IPS-15b (cell line): ENCODE measurements around the gene ARHGEF28.

Experiments used
- H3K27me3 ChIP-seq: one replicate; pipeline ENCODE4 v1.6.1; 2013; ENCODE audit warnings: low read length; ENCODE audit not compliant: control insufficient read depth, insufficient read depth
- H3K36me3 ChIP-seq: one replicate; pipeline ENCODE4 v1.6.1; 2013; ENCODE audit warnings: low read length; ENCODE audit not compliant: control insufficient read depth, insufficient read depth
- H3K4me1 ChIP-seq: one replicate; pipeline ENCODE4 v1.6.1; 2013; ENCODE audit warnings: mild to moderate bottlenecking, low read length; ENCODE audit not compliant: control insufficient read depth, insufficient read depth
- H3K4me3 ChIP-seq: one replicate; pipeline ENCODE4 v1.5.1; 2013; ENCODE audit warnings: low read depth, low read length
- H3K9ac ChIP-seq: one replicate; pipeline ENCODE4 v1.6.1; 2013; ENCODE audit warnings: low read depth, mild to moderate bottlenecking, low read length
- H3K9me3 ChIP-seq: one replicate; pipeline ENCODE4 v1.6.1; 2013; ENCODE audit warnings: mild to moderate bottlenecking, low read length; ENCODE audit not compliant: control insufficient read depth, insufficient read depth

ARHGEF28 gene

DNA sequence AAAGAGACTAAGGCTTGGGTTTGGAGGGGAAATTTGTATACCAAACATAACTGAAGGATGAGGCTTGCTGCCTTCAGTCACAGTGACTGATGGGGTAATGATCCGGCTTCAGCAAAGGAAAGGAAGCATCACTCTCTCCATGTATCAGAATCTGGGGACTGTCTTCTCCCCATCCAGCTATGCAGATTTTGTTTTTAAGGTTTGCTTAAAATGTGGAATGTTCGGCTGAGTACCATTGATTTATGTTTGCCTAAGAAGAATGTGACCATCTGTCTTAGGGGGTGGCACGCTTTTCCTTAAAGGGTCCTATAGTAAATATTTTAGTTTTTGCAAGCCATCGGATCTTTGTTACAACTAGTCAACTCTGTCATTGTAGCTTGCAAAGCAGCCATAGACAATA lies 291.9 kb downstream of the ARHGEF28 start:
- no peaks in the 10 kb centered on the region for H3K4me1 ChIP-seq
- H3K27me3 ChIP-seq = no peaks in the 10 kb centered on the region
- H3K36me3 ChIP-seq = no peaks in the 10 kb centered on the region
- no peak overlapping the region for H3K4me3 ChIP-seq
- H3K9ac ChIP-seq = no peak overlapping the region
- no peaks in the 10 kb centered on the region for H3K9me3 ChIP-seq

DNA sequence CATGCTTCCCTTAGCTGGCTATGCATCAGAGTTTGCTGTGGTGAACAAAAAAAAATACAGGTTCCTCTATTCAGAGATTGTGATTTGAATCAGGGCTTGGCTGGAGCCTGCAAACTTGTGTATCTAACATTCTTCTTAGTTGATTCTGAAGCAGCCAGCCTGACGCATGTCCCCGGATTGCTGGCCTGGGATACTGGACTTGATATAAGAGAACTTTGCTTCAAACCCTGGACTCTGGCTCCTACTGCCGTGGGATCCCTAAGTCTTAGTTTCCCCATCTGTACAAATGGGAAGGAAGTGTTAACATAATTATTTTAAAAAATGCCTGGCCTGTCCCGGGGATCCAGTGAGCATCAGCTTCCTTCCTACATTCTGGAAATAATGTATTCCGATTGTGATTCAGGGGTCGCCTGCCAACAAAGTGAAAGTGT lies 292.8 kb downstream of the ARHGEF28 start:
- H3K9ac ChIP-seq = no peak overlapping the region
- no peaks in the 10 kb centered on the region for H3K36me3 ChIP-seq
- no peaks in the 10 kb centered on the region for H3K4me1 ChIP-seq
- H3K9me3 ChIP-seq = no peaks in the 10 kb centered on the region
- no peaks in the 10 kb centered on the region for H3K27me3 ChIP-seq
- no peak overlapping the region for H3K4me3 ChIP-seq

DNA sequence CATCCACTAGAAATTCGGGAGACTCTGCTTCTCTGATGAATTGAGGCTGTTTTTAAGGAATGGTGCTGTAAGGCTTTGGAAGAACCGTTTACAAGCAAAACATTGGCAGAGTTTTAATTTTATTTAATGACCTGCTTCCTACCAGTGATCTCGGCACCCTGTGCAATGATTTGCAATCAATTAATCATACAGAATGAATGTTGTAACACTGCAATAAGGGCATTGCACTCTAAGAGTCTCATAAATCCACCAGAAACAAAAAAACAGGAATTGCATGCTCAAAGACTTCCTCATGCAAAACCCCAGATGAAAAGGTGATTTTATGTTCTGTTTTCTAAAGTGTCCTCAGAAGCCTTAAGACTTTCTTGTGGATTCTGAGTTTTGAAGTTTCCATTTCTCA lies 295.7 kb downstream of the ARHGEF28 start:
- Histone ChIP-seq H3K9ac (no peak overlapping the region), H3K36me3 (no peaks in the 10 kb centered on the region), H3K4me1 (no peaks in the 10 kb centered on the region)

DNA sequence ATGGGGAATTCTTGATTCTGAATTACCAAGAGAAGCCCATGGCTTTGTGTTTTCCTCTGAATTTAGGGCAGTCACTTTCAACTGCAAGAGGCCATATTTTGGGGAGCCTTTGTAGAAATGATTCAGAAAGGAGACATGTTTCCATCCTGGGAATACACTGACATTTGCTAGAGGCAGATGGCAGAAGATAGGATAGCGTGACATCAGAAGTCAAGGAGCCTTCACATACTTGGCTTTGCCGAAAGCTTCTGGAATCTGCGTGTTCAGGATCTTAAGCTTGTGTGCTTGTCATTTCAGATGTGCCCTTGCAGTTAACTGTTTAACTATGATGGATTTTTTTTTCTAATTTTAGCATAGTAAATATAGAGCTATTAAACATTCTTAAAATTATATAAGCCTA lies 296.2 kb downstream of the ARHGEF28 start:
- Histone ChIP-seq H3K4me1 (no peaks in the 10 kb centered on the region), H3K9ac (no peak overlapping the region), H3K27me3 (no peaks in the 10 kb centered on the region), H3K9me3 (no peaks in the 10 kb centered on the region), H3K36me3 (no peaks in the 10 kb centered on the region), H3K4me3 (no peak overlapping the region)

More for the DNA sequence above, 295.7 kb downstream of the ARHGEF28 start:
- Histone ChIP-seq H3K27me3 (no peaks in the 10 kb centered on the region), H3K4me3 (no peak overlapping the region), H3K9me3 (no peaks in the 10 kb centered on the region)

DNA sequence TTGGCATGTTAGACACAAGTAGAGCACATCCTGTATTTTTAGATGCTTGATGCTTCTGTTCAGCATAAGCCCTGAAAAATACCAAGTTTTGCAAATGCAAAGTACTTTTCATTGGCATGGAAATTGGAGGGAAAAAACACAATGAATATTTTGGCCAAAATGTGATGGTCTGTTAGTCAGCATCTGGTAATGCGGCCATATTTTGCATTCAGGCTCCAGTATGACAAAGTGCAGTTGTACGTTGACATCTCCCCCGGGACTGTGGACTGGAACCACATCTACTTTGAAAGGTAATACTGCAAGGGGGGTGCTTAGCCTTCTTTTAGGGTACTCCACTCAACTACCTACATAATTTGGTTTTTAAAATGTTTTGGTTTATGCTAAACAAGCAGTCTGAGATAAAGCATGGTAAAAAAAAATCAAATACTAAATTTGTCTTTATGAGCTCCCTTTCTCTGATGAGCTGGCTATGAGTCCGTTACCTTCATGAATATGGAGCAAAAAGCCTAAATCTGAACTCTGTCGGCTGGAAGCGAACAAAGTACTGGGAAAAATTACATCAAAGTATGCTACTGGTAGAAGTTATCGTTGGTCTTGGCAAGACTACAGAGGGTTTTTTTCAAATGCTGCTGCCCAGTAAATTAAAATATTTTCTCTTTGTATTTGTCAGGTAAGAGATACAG lies 297.0 kb downstream of the ARHGEF28 start:
- H3K9ac ChIP-seq = no peak overlapping the region
- no peaks in the 10 kb centered on the region for H3K4me1 ChIP-seq
- H3K27me3 ChIP-seq = no peaks in the 10 kb centered on the region
- H3K36me3 ChIP-seq = no peaks in the 10 kb centered on the region
- H3K4me3 ChIP-seq = no peak overlapping the region
- H3K9me3 ChIP-seq = no peaks in the 10 kb centered on the region

DNA sequence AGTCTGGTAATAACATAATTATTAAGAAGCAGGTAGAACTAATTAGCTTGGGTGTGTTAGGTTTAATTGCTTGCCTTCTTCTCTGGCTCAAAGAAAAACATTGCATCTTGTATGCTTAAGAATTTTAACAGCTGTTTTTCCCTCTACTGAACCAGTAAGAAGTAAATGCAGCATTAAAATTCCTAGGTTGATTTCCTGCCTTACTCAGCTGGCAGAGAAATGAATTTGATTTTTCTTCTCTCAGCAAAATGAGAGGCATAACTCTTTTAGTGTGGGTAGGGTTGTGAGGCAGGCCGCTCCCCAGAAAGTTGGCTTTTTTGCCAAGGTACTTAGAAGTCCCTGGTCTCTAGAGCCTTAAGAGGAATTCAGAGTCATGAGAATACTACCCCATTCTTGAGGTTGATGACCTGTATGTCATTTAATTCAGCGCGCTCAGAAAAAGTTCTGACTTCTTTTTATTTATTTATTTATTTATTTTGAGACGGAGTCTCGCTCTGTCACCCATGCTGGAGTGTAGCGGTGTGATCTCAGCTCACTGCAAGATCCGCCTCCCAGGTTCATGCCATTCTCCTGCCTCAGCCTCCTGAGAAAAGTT lies 302.6 kb downstream of the ARHGEF28 start:
- Histone ChIP-seq H3K9ac (no peak overlapping the region), H3K9me3 (no peaks in the 10 kb centered on the region), H3K27me3 (no peaks in the 10 kb centered on the region), H3K4me3 (no peak overlapping the region), H3K36me3 (no peaks in the 10 kb centered on the region), H3K4me1 (no peaks in the 10 kb centered on the region)

DNA sequence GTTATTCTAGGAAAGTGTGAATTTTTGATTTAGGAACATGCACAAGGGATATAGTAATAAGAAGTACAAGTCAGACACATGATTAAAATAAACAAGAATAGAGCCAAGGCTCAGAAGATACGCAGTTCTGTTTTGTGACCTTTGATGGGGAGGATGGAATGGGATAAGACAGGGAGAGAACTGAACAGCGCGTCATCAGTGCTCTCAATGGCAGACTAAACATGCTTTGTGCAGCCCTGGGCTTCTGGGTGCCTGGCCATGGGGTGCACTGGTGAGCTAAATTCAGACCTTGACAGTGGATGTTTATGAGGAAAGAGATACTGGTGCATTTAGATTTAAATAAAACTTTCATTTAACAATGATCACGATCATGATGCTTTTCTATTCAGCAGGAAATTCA lies 309.7 kb downstream of the ARHGEF28 start:
- Histone ChIP-seq H3K9ac (no peak overlapping the region), H3K4me1 (no peaks in the 10 kb centered on the region), H3K27me3 (no peaks in the 10 kb centered on the region), H3K9me3 (no peaks in the 10 kb centered on the region), H3K4me3 (no peak overlapping the region), H3K36me3 (no peaks in the 10 kb centered on the region)

DNA sequence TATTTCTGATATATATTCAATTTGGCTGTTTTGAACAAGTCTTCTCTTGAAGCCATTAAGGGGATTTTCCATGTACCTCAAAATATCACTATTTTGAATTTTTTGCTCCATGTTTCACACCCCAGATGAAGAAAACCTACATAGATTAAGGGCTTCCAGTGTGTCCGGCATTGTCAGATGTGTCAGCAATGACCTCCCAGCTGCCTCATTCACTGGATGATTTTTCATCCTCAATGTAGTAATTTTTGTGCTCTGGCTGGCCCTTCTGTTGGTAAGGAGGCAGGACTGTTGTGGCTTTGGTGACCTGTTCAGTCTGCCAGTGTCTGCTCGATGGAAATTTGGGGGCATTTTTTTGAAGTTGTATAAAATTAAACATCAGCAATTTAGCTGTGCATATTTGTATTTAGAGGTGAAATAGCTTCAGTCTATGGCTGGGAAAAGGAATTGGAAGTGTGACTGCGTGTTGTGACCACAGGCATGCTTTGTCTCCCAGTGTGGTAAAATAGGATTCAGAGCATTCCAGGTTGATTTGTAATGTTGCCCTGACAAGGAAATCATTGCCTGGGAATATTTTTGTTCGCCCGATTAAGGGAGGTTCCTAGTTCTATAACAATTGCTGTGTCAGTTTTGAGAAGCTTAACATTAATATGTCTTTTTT lies 312.4 kb downstream of the ARHGEF28 start:
- Histone ChIP-seq H3K9ac (no peak overlapping the region), H3K27me3 (no peaks in the 10 kb centered on the region), H3K9me3 (no peaks in the 10 kb centered on the region), H3K36me3 (no peaks in the 10 kb centered on the region), H3K4me1 (no peaks in the 10 kb centered on the region), H3K4me3 (no peak overlapping the region)

DNA sequence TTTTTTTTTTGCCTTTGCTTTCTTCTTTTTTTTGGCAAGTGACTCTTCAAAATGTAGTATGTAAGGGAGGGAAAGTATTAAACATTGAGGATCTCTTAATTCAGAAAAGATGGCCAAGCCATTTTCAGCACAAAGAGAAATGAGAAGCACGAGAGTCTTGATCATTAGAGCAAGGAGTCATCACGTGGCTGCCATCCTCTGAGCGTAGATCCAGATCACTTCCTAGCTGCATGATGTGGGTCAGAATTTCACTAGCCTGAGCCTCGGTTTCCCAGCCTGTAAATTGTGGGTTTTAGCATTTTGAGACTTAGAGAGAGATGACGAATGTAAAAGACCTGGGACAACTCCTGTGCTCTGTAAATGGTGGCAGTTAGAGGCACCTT lies 312.9 kb downstream of the ARHGEF28 start:
- no peak overlapping the region for H3K9ac ChIP-seq

DNA sequence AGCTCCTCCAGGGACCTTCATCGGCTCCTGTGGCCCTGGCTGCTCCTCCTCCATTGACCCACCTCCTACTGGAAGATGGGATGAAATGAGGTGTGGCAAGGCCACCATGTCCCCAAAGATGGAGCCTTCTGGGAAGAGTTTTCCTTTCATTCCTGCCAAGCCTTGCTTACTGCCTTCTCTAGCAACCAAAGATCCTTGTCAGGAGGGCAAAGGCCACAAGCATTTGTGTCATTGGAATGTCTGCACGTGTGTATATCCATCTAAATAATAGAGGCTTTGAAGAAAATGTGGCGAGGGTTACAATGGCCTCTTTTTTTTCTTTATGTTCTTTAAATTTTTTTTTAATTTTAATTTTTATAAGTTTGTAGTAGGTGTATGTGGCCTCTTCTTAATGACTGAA lies 313.6 kb downstream of the ARHGEF28 start:
- Histone ChIP-seq H3K27me3 (no peaks in the 10 kb centered on the region), H3K4me1 (no peaks in the 10 kb centered on the region), H3K4me3 (no peak overlapping the region), H3K36me3 (no peaks in the 10 kb centered on the region), H3K9ac (no peak overlapping the region), H3K9me3 (no peaks in the 10 kb centered on the region)

More for the DNA sequence above, 312.9 kb downstream of the ARHGEF28 start:
- Histone ChIP-seq H3K27me3 (no peaks in the 10 kb centered on the region), H3K4me1 (no peaks in the 10 kb centered on the region), H3K4me3 (no peak overlapping the region), H3K9me3 (no peaks in the 10 kb centered on the region), H3K36me3 (no peaks in the 10 kb centered on the region)

DNA sequence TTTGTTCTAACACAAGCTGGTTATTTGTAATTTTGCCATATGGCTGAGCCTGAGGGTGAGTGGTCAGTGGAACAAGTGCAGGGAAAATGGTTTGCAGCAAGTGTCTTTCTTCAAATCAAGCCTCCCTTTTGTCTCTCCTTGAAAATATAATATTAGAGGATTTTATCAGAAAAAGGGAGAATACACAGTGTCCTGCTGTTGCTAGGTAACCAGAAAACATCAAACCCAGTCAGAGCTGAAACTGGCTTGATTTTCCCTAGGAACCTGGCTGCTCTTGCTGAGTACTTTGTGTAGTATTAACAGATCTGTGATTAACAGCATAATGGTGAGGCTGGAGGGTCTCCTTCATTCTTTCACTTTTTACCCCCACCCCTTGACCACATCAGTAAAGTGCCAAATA lies 314.0 kb downstream of the ARHGEF28 start:
- Histone ChIP-seq H3K9ac (no peak overlapping the region), H3K9me3 (no peaks in the 10 kb centered on the region)

DNA sequence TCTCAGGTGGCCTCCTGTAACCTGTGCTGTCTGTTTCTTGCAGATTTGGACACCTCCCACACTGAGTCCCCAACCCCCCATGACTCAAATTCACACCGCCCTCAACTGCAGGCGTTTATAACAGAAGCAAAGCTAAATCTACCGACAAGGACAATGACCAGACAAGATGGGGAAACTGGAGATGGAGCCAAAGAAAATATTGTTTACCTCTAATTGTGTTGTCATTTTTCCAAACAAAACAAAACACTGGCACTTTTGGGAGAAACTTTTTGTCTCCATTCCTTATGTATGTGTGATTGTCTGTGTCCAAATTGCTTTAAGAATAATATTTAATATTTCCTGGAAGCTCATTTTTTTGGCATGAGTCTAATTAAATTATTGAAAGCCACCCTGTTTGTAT lies 314.8 kb downstream of the ARHGEF28 start:
- H3K9me3 ChIP-seq = no peaks in the 10 kb centered on the region
- H3K4me1 ChIP-seq = no peaks in the 10 kb centered on the region
- H3K27me3 ChIP-seq = no peaks in the 10 kb centered on the region
- no peak overlapping the region for H3K4me3 ChIP-seq
- no peak overlapping the region for H3K9ac ChIP-seq
- no peaks in the 10 kb centered on the region for H3K36me3 ChIP-seq

More for the DNA sequence above, 314.0 kb downstream of the ARHGEF28 start:
- Histone ChIP-seq H3K27me3 (no peaks in the 10 kb centered on the region), H3K4me3 (no peak overlapping the region), H3K36me3 (no peaks in the 10 kb centered on the region), H3K4me1 (no peaks in the 10 kb centered on the region)
